Neural cell (in vitro differentiated cells): Measurements from ENCODE around the gene TCFL5. TPM values are rescaled to one million over a fixed set of nuclear protein-coding genes. Genes with fewer than 3 reads are reported as not detected.

ENCODE experiments used
- H2AFZ ChIP-seq: fragments of 200-600, 300-800 bp; sonication (generic), shearing (Covaris generic); 2 replicates; pipeline ENCODE4 v1.6.0; 2014; ENCODE audit warnings: low read depth, mild to moderate bottlenecking, antibody characterized with exemption, low read length, moderate library complexity
- H3F3A ChIP-seq: fragments of 200-600 bp; shearing (Covaris generic); 2 replicates; pipeline ENCODE4 v1.6.1; 2016; ENCODE audit warnings: mild to moderate bottlenecking, moderate library complexity, mixed read lengths, antibody characterized with exemption, low read length; ENCODE audit not compliant: insufficient read depth, poor library complexity, severe bottlenecking
- H3K27ac ChIP-seq: fragments of 200-600, 300-800 bp; sonication (generic), shearing (Covaris generic); 2 replicates; pipeline ENCODE4 v1.5.1; 2014; ENCODE audit warnings: mild to moderate bottlenecking, low read length, moderate library complexity
- H3K27me3 ChIP-seq: fragments of 300-800, 200-600 bp; sonication (generic), shearing (Covaris generic); 2 replicates; pipeline ENCODE4 v1.6.0; 2014; ENCODE audit warnings: mild to moderate bottlenecking, low read depth, low read length, moderate library complexity; ENCODE audit not compliant: insufficient read depth
- H3K36me3 ChIP-seq: fragments of 300-800, 200-600 bp; sonication (generic), shearing (Covaris generic); 2 replicates; pipeline ENCODE4 v1.5.1; 2014; ENCODE audit warnings: mild to moderate bottlenecking, antibody characterized with exemption, low read length, moderate library complexity; ENCODE audit not compliant: insufficient read depth
- H3K4me2 ChIP-seq: fragments of 300-800, 200-600 bp; sonication (generic), shearing (Covaris generic); 2 replicates; pipeline ENCODE4 v1.6.0; 2014; ENCODE audit warnings: mild to moderate bottlenecking, low read length
- H3K4me3 ChIP-seq: fragments of 300-800, 200-600 bp; sonication (generic), shearing (Covaris generic); 2 replicates; pipeline ENCODE4 v1.5.1; 2014; ENCODE audit warnings: mild to moderate bottlenecking, low read length, moderate library complexity
- H3K79me2 ChIP-seq: fragments of 200-600 bp; shearing (Covaris generic); replicated peaks from 2 replicates; pipeline ENCODE4 v1.6.0; 2014; ENCODE audit warnings: mild to moderate bottlenecking, low read length, moderate library complexity; ENCODE audit not compliant: insufficient read depth
- H3K9ac ChIP-seq: fragments of 300-800, 200-600 bp; sonication (generic), shearing (Covaris generic); 2 replicates; pipeline ENCODE4 v1.6.1; 2016; ENCODE audit warnings: mild to moderate bottlenecking, low read length, mixed read lengths
- H3K9me2 ChIP-seq: fragments of 200-600 bp; shearing (Covaris generic); 2 replicates; pipeline ENCODE4 v1.6.1; 2016; ENCODE audit warnings: mild to moderate bottlenecking, low read length, mixed read lengths; ENCODE audit not compliant: insufficient read depth
- H3K9me3 ChIP-seq: fragments of 200-600, 300-800 bp; sonication (generic), shearing (Covaris generic); 2 replicates; pipeline ENCODE4 v1.6.1; 2016; ENCODE audit warnings: mild to moderate bottlenecking, mixed run types, low read length, moderate library complexity, mixed read lengths
- H4K20me1 ChIP-seq: fragments of 200-600 bp; shearing (Covaris generic); 2 replicates; pipeline ENCODE4 v1.6.1; 2016; ENCODE audit warnings: mild to moderate bottlenecking, mixed run types; ENCODE audit not compliant: insufficient read depth
- EP300 ChIP-seq: fragments of 450-650 bp; conservative IDR thresholded peaks from 2 replicates; pipeline ENCODE4 v1.6.1; 2014; ENCODE audit warnings: antibody characterized with exemption, mild to moderate bottlenecking, moderate library complexity; ENCODE audit not compliant: poor library complexity, severe bottlenecking
- EZH2 ChIP-seq: fragments of 200-600, 300-800 bp; shearing (Covaris generic), sonication (generic); IDR thresholded peaks from 2 replicates; pipeline ENCODE4 v1.6.1; 2014; ENCODE audit warnings: antibody characterized with exemption, low read length, borderline replicate concordance, mild to moderate bottlenecking; ENCODE audit not compliant: insufficient read depth, poor library complexity, severe bottlenecking
- MXI1 ChIP-seq: fragments of 450-650 bp; conservative IDR thresholded peaks from 2 replicates; pipeline ENCODE4 v1.6.1; 2014; ENCODE audit warnings: antibody characterized with exemption, mild to moderate bottlenecking; ENCODE audit not compliant: poor library complexity, severe bottlenecking
- POLR2AphosphoS5 ChIP-seq: IDR thresholded peaks from 2 replicates; pipeline ENCODE4 v1.6.1; 2012
- REST ChIP-seq: IDR thresholded peaks from 2 replicates; pipeline ENCODE4 v1.6.1; 2012; ENCODE audit warnings: borderline replicate concordance
- SMC3 ChIP-seq: fragments of 450-650 bp; conservative IDR thresholded peaks from 2 replicates; pipeline ENCODE4 v1.6.1; 2014; ENCODE audit warnings: antibody characterized with exemption, mild to moderate bottlenecking, moderate library complexity; ENCODE audit not compliant: poor library complexity
- TAF1 ChIP-seq: IDR thresholded peaks from 2 replicates; pipeline ENCODE4 v1.6.1; 2012; ENCODE audit warnings: low read depth
- polyA minus RNA-seq: library from RNA; depleted of rRNA, polyadenylated mRNA; stranded (reverse); fragments of >200 nt; gene quantifications from 2 replicates; pipeline ENCODE4 v1.2.3, GENCODE V29; 2014
- polyA plus RNA-seq: library from polyadenylated mRNA; depleted of rRNA; stranded (reverse); fragments of >200 nt; gene quantifications from 2 replicates; pipeline ENCODE4 v1.2.3, GENCODE V29; 2014

TCFL5 gene
- polyA plus RNA-seq (9.1 and 9.8 TPM in 2 replicates), polyA minus RNA-seq (7.2 and 9.3 TPM in 2 replicates)

GRCh38 chr20:62861726-62862336 is at the start of gene TCFL5:
TSS of gene TCFL5 (minus strand) at chr20:62861822. CDS start at chr20:62861670, 152 bp downstream.
- TF ChIP-seq POLR2AphosphoS5: peak; percentile 33
- no peak for TF ChIP-seq EP300
- TF ChIP-seq MXI1: no peak
- TF ChIP-seq TAF1: no peak
- H2AFZ ChIP-seq: no peak within 1 kb of the TSS
- no peaks in the 10 kb centered on the region for H3F3A ChIP-seq
- H3K27ac ChIP-seq: no peak within 1 kb of the TSS
- peak within 1 kb of the TSS; percentile 36 for H3K9ac ChIP-seq
- no peaks in the 10 kb centered on the region for H3K9me3 ChIP-seq
- H3K79me2 ChIP-seq: no peaks in the 10 kb centered on the region
- H3K4me3 ChIP-seq: peak within 1 kb of the TSS; percentile 62
- H3K36me3 ChIP-seq: no peaks in the 10 kb centered on the region
- H3K9me2 ChIP-seq: no peaks in the 10 kb centered on the region
- H3K4me2 ChIP-seq: no peak within 1 kb of the TSS
- H4K20me1 ChIP-seq: no peaks in the 10 kb centered on the region
- peaks cover 10% of the 10 kb centered on the region for H3K27me3 ChIP-seq

- H3K4me3 ChIP-seq: no peak overlapping the region
- H3K9me3 ChIP-seq: no peaks in the 10 kb centered on the region
- no peak overlapping the region for H3K9ac ChIP-seq
- H2AFZ ChIP-seq: no peak overlapping the region
- H3K9me2 ChIP-seq: no peaks in the 10 kb centered on the region
- peaks cover 56% of the 10 kb centered on the region for H3K79me2 ChIP-seq
- TF ChIP-seq REST: no peak
- TF ChIP-seq SMC3: no peak
- no peak for TF ChIP-seq EP300
- TF ChIP-seq EZH2: no peak
- no peak for TF ChIP-seq TAF1
- no peak for TF ChIP-seq POLR2AphosphoS5
- TF ChIP-seq MXI1: no peak
- peaks cover 27% of the 10 kb centered on the region for H4K20me1 ChIP-seq
- no peaks in the 10 kb centered on the region for H3K27me3 ChIP-seq
- H3F3A ChIP-seq: no peaks in the 10 kb centered on the region
- no peak overlapping the region for H3K4me2 ChIP-seq
- H3K27ac ChIP-seq: no peak overlapping the region
- peaks cover 8% of the 10 kb centered on the region for H3K36me3 ChIP-seq
These were observed 49.3 kb upstream of the TCFL5 start for GRCh38 chr20:62910777-62911497.

- Histone ChIP-seq H3K9ac (no peak overlapping the region), H3K36me3 (peaks cover 8% of the 10 kb centered on the region), H2AFZ (no peak overlapping the region), H3F3A (no peaks in the 10 kb centered on the region), H3K9me3 (no peaks in the 10 kb centered on the region), H3K4me3 (no peak overlapping the region), H3K79me2 (peaks cover 50% of the 10 kb centered on the region), H3K27ac (no peak overlapping the region), H4K20me1 (peaks cover 23% of the 10 kb centered on the region), H3K4me2 (no peak overlapping the region), H3K27me3 (no peaks in the 10 kb centered on the region), H3K9me2 (no peaks in the 10 kb centered on the region)
- TF ChIP-seq REST: no peak
- no peak for TF ChIP-seq EZH2
These were observed 48.7 kb upstream of the TCFL5 start for GRCh38 chr20:62910217-62910766.
